GM19239 (cell line): ENCODE measurements around the gene KIF16B.
"Not testable (repeated sequence)": the region's sequence is repeated elsewhere in the genome, so short reads cannot be mapped to it uniquely, and the experiment has no call there.

Experiments used
- DNase-seq: peaks from one replicate; pipeline ENCODE4 v3.0.0; 2011; ENCODE audit warnings: low spot score; ENCODE audit not compliant: insufficient read length
- FAIRE-seq: peaks from 2 replicates; lab custom pipeline; 2011; peaks lifted over from hg19 to GRCh38; lab: Jason Lieb, UNC

KIF16B gene

DNA sequence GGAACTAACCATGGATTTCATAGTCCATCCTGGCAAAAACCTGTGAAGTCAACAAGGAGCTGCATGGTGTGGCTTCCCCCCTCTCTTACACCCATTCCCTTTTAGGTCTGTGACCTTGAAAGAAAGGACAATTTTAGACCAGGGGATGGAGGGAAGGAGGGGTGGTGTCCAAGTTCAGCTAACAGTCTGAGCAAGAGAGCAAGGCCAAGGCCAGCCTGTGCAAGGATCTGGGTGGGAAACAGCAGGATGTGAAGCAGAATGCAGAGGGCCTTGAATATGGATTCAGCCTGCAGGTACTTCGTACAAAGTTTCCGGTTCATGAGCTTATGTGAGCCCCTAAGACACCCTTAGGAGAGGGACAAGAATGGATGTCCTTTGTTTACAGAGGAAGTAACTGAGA is 293.0 kb downstream of the KIF16B start:
- FAIRE-seq: no peak

DNA sequence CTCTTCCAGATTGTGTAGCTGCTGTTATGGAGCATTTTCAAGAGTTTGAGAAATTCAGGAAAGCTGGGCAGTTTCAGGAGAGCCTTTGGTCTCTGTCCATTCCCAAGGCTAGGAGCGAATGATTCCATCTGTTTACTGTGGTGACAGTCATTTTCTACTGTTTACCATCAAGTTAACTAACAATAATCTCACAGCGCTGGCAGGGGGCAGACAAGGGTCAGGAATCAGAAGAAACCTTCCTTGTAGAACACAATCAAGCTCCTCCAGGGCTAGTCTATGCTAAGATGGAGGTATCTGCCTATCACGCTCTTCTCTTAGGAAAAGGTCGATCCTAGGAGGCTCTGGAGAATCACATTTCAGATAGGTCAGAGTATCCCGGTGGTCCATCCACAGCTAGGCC is 293.9 kb downstream of the KIF16B start:
- no peak for FAIRE-seq
- DNase-seq: no peak

More for the DNA sequence above, 293.0 kb downstream of the KIF16B start:
- no peak for DNase-seq

DNA sequence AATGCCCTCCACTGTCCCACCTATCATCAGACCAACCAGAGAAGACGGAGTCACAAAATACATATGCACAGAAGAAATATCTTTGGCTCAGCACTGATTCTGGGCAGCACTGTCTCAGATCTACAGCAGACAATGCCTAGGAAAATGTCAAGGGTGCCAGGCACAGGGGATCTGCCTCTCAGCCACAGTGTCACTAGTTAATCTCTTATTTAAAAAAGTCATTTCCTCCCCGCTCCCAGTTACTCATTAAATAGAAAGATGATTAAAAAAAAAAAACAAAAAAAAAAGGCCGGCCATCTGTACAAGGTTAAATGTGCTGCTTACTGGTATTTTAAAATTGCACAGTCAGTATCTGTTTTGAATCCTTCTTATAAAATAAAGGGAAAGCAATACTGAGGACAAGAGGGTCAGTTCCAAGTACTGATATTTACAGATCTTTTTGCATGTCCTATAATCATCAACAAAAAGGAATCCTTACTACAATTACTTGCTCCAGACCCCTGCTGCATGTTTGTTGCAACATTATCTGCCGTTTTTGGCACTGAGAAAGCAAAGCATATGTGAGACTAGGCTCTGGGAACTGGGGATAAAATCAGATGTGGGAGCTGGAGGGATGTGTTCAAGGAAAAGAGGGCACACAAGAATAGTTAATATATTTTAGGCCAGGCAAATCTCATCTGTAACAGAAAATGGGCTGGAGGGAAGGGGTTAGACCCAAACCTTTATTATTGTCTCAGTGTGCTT is 299.3 kb downstream of the KIF16B start:
- DNase-seq (no peak), FAIRE-seq (no peak)

DNA sequence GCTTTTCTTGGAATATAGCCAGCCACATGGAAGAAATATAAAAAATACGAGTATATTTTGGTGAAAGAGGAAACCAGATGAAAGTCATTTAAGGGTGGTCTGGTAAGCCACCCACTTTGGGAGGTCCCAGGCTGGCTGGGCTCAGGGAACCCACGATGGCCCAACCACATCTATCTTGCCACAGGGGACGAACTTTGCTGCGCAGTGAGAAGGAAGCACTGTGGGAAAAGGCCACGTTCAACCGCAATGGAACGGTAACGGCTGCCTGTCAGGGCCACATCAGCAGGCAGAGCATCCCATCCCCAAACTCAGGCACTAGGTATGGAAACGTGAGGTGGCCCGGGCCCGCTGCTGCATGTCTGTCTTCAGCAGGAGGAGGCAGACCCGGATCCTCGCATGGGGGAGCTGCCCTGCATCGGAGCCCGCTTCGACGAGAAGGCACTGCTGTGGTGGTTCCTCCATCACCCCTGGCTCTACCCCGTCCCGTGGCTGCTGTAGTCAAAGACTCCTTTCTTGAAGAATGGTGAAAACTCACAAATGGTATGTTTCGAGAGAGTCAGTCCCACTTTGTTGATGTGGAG is 300.4 kb downstream of the KIF16B start:
- FAIRE-seq (no peak), DNase-seq (no peak)

DNA sequence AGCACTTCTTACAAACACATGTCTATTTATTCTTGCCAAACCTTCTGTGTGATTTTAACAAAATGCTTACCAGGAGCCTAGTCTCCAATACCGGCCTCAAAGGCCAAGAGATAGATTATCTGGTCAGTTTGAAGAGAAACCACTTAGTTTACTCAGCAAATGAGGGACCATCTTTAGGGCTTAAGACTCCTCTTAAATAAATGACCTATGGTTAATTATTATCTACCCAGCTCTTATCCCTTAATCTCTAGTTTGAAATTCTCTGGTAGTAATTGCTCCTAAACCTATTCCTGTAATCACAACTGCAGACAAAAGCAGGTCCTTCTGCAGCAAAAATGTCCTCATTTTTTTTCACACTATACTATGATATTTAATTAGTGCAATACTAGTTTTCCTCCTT is 301.8 kb downstream of the KIF16B start:
- FAIRE-seq (no peak), DNase-seq (no peak)

DNA sequence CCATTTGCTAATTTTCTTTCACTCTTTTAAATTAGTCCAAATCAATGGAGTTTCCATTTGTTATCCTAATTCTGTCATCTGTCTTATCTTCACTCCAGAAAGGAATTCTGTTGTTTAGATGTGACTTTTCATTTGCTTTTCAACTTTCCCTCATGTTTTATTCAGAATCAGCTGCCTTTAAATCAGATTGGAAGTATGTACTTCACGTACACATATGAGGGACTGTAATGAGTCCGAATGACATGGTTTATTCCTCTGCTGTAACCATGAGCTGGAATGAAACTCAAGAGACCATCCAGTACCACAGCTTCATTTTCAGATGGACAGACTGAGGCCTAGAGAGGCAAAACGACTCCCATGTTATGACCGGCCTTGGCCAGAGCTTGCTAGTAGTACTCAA is 302.3 kb downstream of the KIF16B start:
- FAIRE-seq: no peak

DNA sequence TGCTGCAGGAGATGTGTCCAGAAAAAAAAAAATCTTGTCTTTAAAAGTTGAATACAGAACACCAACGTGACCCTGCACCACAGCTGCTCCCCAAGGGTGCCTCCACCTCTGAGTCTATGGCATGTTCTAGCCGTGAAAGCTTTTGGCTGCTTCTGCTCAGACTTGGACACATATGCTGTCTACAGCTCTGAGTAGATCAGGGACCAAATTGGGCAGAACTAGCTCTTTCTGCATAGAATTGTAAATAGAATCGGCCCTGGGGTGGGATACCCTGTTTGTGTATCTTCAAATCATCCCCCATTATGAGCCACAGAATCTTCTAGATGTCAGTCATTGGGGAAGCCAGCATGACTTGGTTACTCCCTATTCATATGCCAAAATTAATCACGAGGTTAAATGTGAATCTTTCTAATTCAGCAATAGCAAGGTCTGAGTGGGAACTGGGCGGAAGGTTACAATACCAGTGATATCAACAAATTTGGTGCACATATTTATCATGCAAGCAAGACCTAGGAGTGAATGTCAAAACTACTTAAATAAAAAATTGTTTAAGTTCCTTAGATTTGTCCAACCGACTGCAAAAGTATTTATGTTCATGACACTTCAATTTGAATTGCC is 302.8 kb downstream of the KIF16B start:
- FAIRE-seq: no peak
- DNase-seq: no peak

More for the DNA sequence above, 302.3 kb downstream of the KIF16B start:
- DNase-seq: no peak

DNA sequence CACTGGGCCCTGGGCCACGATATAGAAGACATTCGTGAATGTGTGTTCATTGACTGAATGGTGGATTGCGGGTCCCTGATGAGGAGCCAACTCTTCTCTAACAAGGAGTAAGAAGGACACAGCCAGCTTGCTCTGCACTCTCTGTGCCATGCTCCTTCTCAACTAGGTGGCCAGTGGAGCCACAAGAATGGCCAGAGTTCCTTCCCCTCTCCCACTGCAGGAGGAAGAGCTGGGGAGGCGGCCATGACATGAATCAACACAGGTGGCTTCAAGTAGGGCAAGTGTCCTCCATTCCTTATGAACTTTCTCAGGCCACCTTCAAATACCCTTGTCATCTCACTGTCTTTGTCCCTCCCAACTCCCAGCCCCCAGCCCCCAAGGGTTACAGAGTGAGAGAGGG is 305.7 kb downstream of the KIF16B start:
- DNase-seq (no peak), FAIRE-seq (no peak)

DNA sequence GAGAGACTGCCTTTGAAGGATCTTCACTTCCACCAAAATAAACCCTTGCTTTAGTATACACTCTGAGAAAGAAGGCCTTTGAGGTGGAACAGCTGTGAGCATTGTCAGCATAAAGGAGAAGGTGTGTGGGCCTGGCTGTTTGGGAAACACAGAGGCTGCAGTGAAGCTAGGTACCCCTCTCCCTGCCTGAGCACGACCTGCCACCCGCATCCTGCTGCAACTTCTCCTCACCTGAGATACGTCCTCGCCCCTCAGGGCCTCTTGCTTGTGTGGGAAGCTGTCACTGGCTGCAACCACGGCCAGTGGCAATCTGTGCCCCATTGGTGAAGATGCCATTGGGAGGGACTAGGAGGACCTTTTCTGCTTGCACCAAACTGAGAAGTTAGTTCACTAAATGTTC is 307.9 kb downstream of the KIF16B start:
- DNase-seq: no peak
- FAIRE-seq: no peak

DNA sequence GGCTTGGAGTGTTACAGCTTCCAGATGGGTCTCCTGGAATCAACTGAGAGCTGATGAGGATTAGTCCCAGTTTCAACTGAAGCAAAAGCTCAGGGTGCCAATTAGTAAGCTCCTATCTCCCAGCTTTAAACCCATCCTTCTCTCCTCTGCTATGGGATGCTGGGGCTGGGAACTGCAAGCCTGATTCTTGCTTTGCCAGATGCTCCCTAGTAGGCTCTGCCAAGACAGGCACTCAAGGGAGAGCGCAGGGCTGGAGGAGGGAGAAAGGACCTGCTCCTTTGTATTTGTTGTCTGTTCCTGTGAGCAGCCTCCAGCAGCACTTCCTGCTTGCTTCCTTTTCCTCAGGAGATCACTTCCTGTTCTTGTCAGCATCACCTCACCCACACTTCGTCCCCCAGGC is 309.7 kb downstream of the KIF16B start:
- FAIRE-seq (no peak), DNase-seq (no peak)

DNA sequence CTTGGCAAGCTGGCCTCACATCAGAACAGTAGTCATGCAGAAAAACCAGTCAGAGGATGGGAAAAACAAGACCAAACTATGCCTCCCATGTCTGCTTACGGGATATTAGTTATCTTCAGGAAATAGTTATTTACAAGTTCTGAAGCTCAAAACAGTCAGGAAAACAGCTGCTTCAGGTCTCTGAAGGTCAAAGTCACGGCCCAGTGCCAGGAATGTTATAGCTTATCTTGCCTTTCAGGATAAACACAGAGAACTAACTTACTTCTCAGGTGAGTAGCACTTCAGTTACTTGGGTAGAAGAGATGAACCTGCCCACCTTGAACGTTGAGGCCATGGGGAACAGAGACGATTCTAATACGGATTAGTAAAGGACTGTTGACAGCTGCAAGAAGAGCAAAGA is 310.7 kb downstream of the KIF16B start:
- DNase-seq (no peak), FAIRE-seq (no peak)

DNA sequence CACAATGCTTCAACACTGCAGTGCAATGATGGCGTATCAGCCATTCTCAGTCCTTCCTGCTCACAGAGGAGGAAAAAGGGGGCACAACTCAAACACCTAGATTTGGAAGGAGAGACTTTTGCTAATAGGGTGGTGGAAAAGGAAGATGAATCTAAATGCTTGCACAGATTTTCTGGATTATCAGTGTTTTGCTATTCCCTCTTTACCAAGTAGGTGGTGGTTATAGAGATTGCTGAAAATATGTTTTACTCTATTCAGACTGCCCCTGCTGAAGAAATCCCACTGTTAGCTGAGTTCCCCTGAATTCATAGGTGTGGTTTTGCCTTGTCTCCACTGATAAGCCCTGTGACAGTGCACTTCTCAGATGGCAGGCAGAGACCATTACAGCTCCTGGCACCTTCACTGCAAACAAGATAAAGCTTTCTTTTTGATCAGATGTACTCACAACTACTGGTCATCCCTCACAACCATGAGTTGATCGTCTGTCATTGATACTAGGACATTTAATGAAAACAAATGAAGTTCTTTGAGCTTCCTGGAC is 311.4 kb downstream of the KIF16B start:
- no peak for FAIRE-seq
- DNase-seq: no peak

DNA sequence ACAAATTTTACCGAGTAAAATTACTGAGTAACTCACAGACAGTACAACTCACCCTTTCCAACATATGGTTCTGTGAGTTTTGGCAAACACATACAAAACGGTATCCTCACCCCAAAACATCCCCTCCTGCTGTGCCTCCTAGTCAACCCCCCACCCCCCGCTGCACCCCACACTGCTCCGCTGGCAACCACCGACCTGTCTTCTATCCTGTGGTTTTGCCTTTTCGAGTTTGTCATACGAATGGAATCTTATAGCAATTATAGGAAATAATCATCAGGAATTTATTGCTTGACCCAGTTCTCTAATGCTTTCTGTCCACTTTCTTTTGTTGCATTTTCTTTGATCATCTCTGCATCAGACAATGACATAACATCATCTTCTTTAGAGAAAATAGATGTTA is 312.3 kb downstream of the KIF16B start:
- FAIRE-seq (no peak), DNase-seq (no peak)

DNA sequence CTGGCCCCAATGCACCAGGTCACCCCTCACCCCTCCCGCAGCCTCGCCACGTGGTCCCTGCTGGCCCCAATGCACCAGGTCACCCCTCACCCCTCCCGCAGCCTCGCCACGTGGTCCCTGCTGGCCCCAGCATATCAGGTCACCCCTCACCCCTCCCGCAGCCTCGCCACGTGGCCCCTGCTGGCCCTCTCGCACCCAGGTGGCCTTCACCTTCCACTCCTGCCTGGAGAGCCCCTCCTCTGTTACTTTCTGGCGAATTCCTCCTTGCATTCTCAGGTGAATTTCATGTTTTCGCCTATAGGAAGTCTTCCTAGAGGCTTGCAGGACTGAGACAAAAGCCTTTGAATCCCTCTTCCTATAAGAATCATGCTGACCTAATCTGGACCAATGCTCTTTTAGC is 313.1 kb downstream of the KIF16B start:
- not testable (repeated sequence) for FAIRE-seq, DNase-seq

DNA sequence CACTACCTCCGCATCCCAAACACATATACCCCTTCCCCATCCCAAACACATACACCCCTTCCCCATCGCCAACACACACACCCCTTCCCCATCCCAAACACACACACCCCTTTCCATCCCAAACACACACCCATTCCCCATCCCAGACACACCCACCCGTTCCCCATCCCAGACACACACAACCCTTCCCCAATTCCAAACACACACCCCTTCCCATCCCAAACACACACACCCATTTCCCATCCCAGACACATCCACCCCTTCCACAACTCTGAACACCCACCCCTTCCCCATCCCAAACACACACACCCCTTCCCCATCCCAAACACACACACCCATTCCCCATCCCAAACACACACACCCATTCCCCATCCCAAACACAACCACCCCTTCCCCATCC is 314.5 kb downstream of the KIF16B start:
- DNase-seq: no peak
- no peak for FAIRE-seq

DNA sequence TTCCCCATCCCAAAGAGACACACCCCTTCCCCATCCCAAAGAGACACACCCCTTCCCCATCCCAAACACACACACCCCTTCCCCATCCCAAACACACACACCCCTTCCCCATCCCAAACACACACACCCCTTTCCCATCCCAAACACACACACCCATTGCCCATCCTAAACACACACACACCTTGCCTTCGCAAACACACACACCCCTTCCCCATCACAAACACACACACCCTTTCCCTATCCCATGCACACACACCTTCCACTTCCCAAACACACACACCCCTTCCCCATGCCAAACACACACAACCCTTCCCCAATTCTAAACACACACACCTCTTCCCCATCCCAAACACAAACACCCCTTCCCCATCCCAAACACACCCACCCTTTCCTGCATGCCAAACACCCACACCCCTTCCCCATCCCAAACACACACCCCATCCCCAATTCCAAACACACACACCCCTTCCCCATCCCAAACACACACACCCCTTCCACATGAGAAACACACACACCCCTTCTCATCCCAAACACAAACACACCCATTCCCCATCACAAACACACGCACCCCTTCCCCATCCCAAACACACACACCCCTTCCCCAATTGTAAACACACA is 315.3 kb downstream of the KIF16B start:
- FAIRE-seq: no peak
- no peak for DNase-seq

DNA sequence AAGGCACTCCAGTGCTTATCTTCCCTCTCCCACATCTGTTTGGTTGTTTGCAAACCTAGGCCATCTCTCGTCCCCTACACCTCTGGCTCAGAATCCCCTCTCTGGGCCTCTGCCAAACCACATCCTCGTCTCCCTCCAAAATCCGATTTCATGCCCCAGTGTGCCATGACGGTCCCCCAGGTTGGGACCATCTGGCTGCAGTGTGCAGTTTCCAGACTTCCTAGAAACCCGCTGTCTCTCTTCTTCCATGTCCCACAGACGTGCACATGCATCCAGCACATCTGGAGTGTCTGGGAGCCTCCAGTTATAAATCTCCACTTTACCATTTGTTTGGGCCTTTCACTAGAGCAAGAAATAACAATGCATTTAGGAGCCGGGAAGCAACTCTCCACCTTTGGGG is 316.2 kb downstream of the KIF16B start:
- no peak for DNase-seq
- FAIRE-seq: no peak

DNA sequence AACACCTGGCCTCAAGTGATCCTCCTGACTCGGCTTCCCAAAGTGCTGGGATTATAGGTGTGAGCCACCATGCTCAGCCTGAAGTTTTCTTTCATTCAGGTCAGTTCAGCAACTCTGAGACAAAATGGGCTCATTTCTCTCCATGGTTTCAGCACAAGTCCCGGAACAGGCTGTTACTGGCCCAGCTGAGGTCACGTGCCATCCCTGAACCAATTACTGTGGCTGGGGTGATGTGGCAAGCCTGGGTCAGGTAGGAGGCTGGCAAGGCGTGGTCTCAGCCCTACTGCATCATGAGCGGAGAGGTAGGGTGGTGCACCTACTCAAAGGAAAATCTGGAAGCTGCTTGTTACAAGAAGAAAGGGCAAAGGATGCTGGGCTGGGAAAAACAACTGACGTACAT is 326.4 kb downstream of the KIF16B start:
- no peak for DNase-seq
- FAIRE-seq: no peak

DNA sequence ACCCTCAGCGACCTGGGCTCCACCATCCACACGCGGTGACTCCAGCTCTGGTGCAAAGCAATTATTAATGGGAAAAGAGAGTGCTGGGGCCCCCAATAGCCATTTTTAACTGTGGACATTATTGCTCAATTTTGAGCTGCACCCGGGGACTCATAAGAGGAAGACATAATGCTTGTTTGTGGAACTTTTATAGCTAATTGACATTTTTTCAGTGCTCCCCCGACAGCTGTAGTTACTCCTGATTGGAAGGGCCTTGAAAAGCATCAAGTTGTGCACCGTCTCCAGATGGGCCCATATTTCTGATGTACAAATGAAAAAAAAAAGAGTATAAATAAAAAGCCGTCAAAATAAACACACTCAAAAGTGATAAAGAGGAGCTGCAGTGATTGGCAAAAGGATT is 327.0 kb downstream of the KIF16B start:
- DNase-seq (no peak), FAIRE-seq (no peak)

DNA sequence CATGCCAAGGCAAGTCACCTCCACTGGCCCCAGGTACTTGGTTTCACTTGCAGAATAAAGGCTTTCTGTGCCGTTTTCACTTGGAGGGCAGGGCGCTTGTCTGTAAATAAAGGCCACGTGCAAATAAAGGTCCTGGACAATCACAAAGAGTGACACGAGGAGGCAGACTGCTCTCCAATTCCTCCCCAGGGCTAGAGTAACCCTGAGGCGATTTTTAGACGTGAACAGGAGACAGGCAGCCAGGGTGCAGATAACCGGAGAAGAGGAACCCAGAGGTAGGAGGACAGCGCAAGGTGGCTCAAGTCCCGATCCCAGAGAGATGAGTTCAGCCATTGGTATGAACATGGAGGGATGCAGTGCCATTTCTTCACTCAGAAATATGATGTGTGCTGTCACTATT is 327.4 kb downstream of the KIF16B start:
- FAIRE-seq (no peak), DNase-seq (no peak)

DNA sequence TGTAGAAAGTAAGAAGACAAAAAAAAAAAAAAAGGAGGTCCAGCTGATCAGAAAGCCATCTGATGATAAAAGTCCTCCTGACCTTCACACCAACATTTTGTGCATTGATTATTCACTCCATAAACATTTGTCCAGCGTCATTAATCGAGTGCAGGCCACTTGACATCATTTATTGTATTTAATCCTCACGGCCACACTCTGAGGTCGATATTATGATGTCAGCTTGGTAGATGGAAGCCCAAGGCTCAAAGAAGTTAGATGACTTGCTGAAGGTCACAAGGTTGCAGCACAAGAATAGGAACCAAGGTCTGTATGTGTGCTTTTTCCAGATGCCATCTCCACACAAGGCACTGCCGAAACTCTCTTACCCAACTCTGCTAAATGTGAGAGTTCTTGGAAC is 328.4 kb downstream of the KIF16B start:
- no peak for FAIRE-seq

More for the DNA sequence above, 328.4 kb downstream of the KIF16B start:
- no peak for DNase-seq
